Kasumi-1 (cell line): ENCODE results near the gene CDC42EP4.
"Not testable (repeated sequence)": the region's sequence is repeated elsewhere in the genome, so short reads cannot be mapped to it uniquely, and the experiment has no call there.

Source experiments
- DNase-seq, 2 experiments: peaks; one replicate each; lab custom pipeline; 2025; lab: John Stamatoyannopoulos, UW

Gene CDC42EP4

DNA sequence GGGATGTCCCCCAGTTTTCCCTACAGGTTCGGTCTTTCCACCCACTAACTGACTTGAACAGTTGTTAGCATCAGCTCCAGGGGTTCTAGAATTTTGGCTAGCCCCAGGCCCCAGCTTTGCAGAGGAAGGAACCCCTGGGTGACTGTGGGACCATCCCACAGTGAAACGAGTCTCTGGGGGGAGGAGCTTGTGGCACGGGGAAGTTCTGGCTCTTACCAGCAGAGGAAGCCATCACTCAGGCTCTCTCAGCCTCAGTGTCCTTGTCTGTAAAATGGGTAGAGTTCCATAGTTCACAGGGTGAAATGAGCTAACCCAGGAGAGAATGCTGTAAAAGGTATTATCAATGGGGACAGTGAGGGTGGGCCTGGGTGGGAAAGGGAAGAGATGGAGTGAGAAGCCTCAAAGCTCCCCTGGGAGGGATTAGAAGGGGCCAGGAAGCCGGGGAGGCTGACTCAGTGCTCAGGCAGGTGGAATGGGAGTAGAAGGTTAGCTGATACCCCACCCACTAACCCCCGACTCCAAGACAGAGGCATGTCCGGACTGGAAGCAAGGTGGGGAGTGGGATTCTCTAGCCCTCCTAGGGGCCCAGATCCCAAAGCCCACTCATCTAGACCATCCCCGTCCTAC is 30.9 kb upstream of the CDC42EP4 start:
- DNase-seq: no peak

DNA sequence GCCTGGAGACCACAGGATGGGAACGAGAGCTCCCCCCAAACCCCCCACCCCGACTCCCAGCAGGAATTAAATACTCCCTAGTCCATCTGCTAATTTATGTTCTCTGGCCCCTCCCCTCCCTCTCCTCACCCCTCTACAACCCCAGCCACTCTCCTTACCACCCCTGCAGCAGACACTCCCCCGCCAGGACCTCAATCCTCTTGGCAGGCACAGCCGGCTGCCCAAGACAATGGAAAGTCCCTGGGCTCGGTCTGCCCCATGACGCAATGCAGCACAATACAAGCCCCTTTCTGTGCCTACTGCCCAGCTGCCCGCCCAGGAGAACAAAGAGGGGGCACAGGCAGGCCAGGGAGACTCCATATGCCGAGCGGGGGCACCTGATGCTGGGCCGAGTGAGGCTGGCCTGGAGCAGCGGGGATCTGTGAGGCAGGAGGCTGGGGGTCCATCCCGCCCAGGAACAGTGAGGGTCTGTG is 30.3 kb upstream of the CDC42EP4 start:
- no peak for DNase-seq

DNA sequence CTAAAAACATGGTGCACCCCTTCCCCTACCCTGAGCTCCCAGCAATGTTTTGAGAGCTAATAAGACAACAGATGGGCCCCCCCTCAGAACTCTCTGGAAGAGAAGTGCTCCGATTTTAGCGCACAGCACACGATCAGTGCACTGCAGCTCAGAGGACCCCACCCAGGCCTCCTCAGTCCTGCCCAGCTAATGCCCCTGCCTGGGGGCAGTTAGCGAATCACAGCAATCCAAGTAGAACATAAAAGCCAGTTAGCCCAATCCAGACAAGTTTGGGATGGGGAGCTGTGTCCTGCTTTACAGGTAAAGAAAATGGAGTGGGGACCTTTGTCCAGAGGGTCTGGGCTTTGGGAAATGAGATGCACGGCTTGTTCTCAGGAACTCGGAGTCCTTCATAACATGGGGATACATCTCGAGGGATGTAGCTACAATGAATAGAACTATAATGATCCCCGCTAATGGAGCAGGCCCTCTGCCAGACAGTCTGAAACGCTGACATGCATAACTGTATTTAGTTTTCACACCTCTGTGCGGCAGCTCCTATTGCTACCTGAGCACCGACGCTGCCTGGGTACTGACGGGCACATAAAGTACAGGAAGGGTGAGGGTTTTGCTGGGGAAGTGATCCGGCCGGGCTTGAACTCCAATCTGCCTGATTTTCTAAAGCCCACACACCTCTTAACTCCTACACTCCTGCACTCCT is 29.7 kb upstream of the CDC42EP4 start:
- no peak for DNase-seq

DNA sequence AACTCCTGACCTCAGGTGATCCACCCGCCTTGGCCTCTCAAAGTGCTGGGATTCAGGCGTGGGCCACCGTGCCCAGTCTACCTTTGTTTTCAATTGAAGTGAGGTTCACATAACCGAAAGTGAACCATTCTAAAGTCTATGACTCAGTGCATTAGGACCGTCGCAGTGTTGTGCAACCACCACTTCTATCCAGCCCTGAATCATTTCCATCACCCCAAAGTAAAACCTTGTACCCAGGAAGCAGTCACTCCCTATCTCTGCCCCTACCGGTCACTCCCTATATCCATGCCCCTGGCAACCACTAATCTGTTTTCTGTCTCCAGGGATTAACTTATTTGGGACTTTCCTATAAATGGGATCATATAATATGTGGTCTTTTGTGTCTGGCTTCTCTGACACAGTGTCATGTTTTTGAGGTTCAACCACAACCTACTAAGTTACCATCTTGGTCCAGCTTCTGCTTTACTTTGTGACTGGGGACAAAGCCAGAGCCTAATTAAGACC is 28.3 kb upstream of the CDC42EP4 start:
- DNase-seq: no peak

DNA sequence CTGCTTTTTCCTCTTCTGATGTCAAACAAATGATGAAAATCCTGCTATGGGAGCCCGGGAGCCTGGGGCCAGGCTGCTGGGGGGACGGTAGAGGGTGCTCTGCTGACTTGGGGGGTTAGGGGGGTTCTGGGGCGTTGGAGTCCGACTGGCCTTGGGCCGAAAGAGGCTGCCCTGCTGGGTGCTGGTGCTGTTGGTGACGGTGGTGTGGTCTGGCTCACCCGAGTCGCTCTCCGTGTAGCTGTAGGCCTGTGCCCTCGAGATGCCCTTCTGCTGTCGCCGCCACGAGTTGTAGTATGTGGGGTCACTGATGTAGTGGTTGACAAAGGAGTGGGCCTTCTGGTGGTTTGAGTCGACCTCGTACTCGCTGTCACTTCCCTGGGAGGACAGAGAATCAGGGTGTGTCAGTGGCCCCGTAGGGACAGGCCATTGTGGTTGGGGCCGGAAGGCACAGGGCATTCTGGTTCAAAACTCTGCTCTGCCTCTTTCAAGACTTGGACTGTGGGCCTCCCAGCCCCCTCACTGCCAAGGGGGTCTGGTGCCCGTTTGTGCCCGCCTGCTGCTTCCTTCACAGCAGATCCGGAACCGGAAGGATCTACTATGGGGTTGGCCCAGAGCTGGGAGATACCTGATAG is 26.9 kb upstream of the CDC42EP4 start:
- DNase-seq: no peak

DNA sequence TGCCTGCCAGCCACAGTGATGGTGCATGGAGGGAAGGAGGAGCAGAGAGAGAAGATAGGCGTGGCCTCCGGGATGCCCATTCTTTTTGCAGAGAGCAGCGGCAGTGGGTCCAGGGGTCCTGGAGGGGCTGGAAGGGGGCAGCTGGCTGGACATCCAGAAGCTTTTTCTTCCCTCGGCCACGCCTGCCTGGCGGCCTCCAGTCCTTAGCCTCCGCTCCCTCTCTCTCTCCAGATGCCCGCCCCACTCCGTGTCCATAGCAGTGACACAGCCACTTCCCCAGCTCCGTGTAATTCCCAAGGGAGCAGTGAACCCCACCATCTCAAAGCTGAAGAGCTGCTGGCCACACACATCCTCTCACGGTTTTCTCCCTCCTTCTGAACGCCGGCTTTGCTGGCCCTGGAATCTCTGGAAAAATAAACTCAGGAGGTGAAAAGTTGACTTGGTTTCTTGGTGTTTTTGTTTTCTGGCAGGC is 26.3 kb upstream of the CDC42EP4 start:
- no peak for DNase-seq

DNA sequence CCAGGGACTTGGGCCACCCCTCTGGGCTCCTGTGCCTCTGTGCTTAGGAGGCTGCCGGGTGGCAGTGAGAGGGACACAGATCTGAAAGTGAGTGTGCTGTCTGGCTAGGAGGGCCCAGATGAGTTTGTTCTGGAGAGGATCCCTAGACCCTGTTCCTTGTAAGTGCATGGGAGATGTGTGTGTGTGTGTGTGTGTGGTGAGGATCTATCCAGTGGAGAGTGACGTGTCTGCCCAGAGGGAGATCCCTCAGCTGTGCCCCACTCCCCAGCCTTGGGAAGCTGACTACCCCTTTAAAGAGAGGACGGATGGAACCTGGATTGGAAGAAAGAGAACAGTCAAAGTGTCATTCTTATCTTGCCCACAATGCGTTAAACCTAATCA is 25.5 kb upstream of the CDC42EP4 start:
- no peak for DNase-seq

DNA sequence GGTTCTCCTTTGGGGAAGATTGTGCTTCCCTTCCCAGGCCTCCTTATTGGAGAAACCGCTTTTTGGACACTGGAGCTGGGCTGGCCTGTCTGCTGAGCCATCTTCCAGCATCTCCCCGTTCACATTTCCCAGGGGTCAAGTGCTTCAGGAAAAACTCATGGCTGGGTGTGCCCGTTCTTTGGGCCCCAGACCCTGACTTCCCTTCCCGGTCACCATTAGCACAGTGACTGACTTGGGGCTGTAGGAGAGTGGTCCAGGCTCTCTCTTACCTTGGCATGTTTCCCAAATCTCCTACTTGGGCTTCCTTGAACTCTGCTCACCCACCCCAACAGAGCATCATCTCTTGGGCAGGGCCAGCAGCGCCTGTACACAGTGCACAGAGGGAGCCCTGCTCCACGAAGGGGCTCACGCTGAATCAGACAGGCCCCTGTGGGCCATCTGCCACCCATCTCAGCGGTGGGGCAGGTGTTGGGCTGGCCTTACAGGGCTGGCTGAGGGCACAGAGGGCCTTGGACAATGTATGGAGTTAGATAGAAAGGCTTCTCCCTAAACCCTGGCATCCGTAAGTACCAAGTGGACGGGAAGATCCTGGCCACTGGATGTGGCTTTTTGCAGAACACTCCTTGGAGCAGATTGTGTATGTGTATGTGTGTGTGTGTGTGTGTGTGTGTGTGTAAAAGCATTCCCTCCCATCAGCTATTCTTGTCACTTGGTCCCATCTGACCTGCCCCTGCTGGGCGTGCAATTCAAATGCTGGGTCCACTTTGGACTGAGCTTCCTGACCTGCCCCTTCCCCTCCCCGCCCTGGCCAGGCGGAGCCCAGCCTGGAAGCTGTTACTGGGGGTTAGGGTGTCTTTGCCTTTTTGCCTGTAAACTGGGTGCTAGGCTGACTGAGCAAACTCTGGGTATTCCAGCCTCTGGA is 24.9 kb upstream of the CDC42EP4 start:
- DNase-seq: no peak

DNA sequence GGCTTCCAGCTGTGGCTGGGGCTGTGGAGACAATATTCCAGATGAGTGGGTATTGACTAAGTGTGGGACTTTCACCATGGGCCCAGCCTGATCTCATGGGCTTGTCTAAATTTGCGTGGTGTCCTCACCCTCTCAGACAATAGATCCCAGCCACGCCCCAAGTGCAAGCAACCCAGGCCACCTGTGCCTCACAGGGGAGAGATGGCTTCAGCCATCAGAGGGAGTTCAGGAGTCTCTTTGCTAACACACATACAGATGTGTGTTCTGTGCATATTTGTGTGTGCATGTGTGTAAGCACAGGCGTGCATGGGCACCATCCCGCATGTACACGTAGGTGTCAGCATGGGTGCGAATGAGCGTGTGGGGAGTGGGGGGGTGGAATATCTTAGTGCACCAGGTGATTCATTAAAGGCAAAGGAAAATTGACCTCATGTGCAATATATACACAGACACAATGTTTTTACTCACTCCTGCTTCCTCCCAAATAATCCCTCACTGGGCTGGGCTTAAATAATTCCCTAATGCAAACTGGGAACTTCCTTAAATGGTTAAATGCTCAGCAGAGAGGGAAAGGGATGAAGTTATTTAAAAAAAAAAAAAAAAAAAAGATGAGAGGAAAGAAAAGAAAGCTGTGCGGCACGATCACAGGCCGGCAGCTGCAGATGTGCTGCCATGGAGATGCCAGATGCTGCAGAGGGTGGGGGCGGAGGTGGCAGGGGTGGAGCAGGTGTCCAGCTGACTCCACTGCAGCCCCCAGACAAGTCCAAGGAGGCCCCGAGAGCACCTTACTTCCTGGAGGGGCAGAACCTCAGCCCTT is 24.0 kb upstream of the CDC42EP4 start:
- no peak for DNase-seq

DNA sequence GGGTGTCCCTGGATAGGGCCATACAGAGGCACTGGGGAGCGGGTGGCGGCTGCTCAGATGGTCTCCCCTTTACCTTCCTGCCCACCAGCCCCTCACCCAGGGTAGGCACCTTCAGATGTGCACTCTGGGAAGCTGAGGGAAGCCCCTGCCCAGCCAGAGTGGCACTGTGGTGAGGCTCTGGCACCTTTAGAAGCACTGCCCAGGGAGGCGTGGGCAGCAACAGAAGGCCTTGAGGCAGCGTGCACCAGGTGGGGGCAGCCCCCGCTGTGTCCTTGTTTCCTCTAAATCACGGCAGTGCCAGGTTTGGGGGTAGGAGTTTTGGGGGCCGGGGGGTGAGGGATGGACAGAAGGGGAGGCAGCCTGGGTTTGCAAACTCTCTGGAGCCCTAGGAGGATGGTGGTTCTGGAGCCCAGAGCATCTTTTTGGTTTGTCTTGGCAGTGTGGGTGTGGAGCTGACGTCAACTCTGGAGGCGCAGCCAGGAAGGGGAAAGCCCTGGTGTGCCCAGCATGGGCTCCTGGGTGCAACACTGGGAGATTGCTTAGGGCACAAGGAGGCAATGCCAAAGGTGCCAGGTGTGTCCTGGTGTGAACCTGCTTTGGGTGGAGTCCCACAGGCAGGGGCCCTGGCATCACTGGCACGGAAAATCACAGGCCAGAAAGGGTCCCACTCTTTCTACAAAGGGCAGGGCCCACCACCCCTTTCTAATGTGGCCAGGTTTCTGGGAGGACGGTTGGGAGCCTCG is 23.1 kb upstream of the CDC42EP4 start:
- no peak for DNase-seq

DNA sequence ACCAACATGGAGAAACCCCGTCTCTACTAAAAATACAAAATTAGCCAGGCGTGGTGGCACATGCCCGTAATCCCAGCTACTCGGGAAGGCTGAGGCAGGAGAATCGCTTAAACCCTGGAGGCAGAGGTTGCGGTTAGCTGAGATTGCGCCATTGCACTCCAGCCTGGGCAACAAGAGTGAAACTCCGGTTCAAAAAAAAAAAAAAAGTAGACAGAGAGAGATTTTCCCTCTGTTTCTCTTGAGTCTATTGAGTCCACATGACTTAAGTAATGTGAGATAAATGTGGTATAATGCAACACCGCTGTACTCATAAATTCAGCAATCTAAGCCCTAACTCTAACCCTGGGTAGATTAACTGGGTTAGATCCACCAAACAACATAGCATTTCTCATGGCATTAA is 21.6 kb upstream of the CDC42EP4 start:
- not testable (repeated sequence) for DNase-seq

DNA sequence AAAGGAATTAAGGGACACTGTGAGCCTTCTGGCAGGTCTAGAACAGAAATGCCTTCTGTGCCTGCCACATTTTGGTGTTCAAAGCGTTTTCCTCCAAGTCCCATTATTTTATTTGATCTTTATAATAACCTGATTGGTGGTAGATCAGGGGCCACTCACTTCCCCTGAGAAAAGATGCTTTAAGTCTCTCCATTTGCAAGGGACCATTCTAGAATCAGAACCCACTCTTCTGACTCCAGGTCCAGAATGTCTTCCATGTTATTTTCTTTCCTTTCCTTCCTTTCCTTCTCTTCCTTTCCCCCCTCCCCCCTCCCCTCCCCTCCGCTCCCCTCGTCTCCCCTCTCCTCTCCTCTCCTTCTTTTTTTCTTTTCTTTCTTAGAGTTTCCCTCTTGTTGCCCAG is 19.3 kb upstream of the CDC42EP4 start:
- DNase-seq: no peak

DNA sequence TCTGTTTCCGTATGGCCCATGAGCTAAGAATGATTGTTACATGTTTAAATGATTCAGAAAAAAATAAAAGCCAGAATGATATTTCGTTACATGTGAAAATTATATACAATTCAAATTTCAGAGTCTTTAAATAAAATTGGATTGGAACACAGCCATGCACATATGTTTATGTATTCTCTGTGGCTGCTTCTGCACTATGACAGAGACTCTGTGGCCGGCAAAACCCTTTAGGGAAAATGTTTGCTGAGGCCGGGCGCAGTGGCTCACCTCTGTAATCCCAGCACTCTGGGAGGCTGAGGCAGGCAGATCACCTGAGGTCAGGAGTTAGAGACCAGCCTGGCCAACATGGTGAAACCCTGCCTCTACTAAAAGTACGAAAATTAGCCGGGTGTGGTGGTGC is 15.9 kb upstream of the CDC42EP4 start:
- no peak for DNase-seq

DNA sequence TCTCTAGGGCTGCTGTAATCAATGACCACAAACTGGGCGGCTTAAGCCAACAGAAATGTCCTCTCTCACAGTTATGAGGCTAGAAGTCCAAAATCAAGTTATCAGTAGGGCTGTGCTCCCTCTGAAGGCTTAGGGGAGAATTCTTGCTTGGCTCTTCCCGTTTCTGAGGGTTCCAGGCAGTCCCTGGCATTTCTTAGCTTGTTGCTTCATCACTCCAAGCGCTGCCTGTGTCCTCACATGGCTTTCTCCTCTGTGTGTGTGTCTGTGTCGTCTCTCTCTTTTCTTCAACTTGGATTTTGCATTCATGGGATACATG is 13.7 kb upstream of the CDC42EP4 start:
- peak; percentile 23 to 37 for DNase-seq

DNA sequence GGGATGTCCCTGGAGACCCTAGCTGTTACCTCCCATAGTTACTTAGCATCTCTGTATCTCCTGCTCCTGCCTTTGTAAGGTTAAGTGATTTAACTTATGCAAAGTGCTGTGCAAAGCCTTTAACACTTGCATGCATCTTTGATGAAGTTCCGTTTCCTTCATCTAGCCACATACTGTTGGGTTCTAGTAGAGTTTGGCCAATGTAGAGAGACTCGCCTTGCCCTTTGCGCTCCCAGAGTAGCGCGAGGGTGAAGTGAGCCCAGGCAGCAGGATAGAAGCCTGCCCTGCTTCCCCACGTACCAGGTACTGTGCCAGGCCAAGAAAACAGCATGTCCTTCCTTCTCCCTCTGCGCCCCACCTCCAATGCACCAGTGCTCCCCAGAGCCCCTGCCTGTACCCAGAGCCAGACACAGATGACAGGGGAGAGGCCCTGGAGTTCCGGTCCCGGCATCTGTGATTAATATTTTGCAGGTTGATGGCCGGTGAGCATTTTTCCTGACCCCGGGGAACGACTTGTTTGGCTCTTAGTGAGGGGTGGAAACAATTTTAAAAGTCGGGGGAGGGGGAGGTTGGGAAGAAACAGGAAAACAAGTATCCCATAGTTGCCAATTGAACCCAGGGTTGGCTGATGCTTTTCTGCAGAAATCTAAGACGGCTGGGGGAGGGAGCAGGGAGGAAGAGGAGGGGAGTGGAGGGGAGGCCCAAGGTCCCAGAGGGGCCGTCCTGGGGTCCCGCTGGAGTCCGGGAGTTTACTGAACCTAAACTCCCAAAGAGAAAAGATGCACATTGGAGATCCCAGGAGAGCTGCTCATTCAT is 13.1 kb upstream of the CDC42EP4 start:
- no peak for DNase-seq

DNA sequence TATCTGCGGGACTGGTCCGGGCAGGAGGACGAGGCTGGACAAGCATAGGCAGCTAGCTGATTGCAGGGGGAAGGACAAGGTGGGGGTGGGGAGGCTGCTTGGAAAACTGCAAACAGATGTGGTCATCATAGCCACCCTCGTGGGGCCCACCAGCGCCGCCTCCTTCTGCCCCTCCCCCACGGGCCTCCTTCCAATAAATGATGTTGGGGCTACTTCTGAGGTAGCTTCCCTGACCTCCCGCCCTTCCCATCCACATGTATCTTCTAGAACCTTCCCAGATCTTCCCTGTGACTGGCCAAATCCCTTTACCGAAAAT is 12.3 kb upstream of the CDC42EP4 start:
- no peak for DNase-seq

DNA sequence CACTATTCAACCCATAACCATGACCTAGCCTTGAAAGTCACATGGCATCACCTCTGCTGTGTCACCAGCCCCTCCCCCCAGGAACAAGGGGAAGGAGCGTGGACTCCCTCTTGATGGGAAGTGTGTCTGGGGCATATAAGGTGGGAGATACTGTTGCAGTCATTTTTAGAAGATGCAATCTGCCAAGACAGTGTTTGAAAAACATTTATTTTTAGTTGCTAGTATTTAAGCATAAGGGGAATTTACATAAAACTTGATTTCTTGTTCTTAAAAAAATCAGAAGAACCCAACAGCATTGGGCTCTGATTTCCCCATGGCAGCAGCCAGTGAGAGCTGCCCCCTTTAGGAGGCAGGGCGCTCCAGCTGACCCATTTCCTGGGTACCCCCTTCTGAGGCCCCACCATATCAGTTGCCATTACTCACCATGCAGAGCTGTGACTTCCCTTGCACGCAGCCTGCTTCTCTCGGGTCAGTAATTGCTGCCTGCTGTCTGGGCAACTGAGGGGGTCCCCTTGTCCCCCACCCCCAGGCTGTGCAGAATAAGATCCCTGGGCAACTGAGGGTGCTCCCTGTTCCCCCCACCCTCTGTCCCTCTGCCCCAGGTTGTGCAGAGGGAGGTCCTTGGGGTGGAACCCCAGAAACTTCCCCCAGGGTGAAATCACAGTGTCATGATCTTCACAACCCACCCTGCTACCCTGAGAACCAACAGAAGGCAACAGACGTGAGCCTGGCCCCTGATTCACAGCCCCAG is 11.8 kb upstream of the CDC42EP4 start:
- no peak for DNase-seq

DNA sequence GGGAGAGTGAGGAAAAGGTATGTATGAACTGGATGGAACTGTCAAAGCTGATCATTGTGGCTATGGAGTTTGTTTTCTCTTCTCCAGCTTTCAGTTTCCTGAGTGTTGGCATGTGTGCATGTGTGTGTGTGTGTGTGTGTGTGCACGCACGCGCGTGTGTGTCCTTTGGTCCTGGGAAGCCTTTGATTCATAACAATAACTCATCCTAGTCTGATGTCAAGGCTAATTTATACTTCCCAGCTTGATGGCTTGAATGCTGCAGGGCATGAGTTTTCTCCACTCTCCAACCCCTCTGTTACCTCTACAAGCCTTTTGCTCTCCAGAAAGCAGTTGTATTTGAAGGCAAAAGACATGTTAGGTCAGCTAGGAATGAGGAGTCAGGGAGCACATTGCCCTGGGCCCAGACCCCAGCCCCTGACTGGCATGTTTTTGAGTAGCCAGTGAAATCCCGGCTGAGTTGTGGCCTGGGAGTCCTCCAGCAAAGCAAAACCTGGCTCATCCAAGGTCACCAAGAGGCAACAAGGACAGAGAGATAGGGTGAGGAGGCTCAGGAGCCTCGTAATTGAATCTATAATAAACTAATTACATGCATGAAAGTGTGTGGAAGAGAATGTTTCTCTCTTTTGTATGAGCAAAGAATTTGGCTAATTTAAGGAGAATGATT is 8.9 kb upstream of the CDC42EP4 start:
- no peak for DNase-seq

DNA sequence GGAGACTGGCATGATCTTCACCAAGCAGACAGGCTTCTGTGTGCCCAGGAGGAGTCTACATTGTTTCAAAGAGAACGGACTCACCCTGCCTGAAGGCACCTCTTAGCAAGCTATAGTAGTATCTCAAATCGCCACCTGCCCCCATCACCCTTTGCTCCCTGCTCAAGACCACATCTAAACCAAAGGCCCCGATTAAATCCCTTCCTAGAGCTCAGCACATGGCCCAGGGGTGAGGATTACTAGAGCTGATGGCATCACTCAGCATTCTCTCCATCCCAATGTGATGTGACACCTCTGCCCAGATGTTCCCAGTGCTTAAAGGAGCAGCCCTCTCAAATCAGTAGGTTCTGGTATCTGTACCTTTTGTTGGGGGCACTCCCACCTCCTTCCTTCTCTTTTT is 8.0 kb upstream of the CDC42EP4 start:
- DNase-seq: no peak
